ENCODE data around the gene MPPED2. TPM values are rescaled to one million over a fixed set of nuclear protein-coding genes. Genes with fewer than 3 reads are reported as not detected.

Gene MPPED2
- total and polyA plus RNA-seq, 10 of the 15 experiments (the other 5 are each of a cell fraction or from before 2014, with no cell fraction given) = not detected

DNA sequence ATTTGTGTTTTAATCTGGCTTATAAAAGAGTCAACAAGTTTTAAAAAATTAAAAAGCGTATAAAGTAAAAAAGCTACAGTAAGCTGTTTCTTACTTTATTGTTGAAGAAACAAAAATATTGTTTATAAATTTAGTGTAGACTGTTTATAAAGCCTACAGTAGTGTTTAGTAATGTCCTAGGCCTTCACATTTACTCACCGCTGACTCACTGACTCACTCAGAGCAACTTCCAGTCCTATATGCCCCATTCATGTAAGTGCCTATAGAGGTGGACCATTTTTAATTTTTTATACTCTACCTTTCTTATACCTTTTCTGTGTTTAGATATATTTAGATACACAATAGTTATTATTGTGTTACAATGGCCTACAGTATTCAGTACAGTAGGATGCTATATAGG is 12.2 kb downstream of the MPPED2 start:
- SMC1A ChIA-PET (ENCODE audit: uncharacterized antibody, unreplicated experiment) = no interaction called here
- BruUV-seq (replicated peaks) = no TSS peak
- no peak overlapping the region for H3K4me3 ChIP-seq
- DNase-seq (ENCODE audit: low read depth, low spot score) = no peak
- TF ChIP-seq, protein P1, sequence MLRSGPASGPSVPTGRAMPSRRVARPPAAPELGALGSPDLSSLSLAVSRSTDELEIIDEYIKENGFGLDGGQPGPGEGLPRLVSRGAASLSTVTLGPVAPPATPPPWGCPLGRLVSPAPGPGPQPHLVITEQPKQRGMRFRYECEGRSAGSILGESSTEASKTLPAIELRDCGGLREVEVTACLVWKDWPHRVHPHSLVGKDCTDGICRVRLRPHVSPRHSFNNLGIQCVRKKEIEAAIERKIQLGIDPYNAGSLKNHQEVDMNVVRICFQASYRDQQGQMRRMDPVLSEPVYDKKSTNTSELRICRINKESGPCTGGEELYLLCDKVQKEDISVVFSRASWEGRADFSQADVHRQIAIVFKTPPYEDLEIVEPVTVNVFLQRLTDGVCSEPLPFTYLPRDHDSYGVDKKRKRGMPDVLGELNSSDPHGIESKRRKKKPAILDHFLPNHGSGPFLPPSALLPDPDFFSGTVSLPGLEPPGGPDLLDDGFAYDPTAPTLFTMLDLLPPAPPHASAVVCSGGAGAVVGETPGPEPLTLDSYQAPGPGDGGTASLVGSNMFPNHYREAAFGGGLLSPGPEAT (IDR thresholded peaks at IDR 0.05; ENCODE audit: low read depth) = no peak
- TF ChIP-seq TCF12 (IDR thresholded peaks at IDR 0.05; ENCODE audit: low read depth, low read length) (no peak), PAX8 (IDR thresholded peaks at IDR 0.05) (no peak), BHLHE40 (IDR thresholded peaks at IDR 0.05; ENCODE audit: borderline replicate concordance in 1 of 2, low read depth in 2 of 2, low read length in 1 of 2) (no peak), JUND (IDR thresholded peaks at IDR 0.05; ENCODE audit: low read depth, low read length) (no peak), CBX3 (IDR thresholded peaks at IDR 0.05; ENCODE audit: borderline replicate concordance, low read depth) (no peak), DPF2 (IDR thresholded peaks at IDR 0.05) (no peak), MYC (IDR thresholded peaks at IDR 0.05; ENCODE audit: insufficient read depth, insufficient read length, insufficient replicate concordance, low read length, severe bottlenecking) (no peak), STAT3 (IDR thresholded peaks at IDR 0.05; ENCODE audit: low read depth, low read length) (no peak), SREBF2 (IDR thresholded peaks at IDR 0.05; ENCODE audit: low read length) (no peak), TCF7 (IDR thresholded peaks at IDR 0.05; ENCODE audit: borderline replicate concordance) (no peak), YY1 (IDR thresholded peaks at IDR 0.05; ENCODE audit: low read depth, low read length) (no peak)
- TF ChIP-seq, protein P2, sequence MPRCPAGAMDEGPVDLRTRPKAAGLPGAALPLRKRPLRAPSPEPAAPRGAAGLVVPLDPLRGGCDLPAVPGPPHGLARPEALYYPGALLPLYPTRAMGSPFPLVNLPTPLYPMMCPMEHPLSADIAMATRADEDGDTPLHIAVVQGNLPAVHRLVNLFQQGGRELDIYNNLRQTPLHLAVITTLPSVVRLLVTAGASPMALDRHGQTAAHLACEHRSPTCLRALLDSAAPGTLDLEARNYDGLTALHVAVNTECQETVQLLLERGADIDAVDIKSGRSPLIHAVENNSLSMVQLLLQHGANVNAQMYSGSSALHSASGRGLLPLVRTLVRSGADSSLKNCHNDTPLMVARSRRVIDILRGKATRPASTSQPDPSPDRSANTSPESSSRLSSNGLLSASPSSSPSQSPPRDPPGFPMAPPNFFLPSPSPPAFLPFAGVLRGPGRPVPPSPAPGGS (IDR thresholded peaks at IDR 0.05; ENCODE audit: borderline replicate concordance, insufficient read depth, low read depth, low read length, poor library complexity, severe bottlenecking) = no peak
- RAD21 ChIA-PET (ENCODE audit: unreplicated experiment) = no interaction called here
- H3K9ac ChIP-seq (ENCODE audit: control insufficient read depth, insufficient read depth, low read length) = no peak overlapping the region
- intact Hi-C loops (cut with micrococcal nuclease; ENCODE audit: unreplicated experiment) = no loop called here
- H3K27ac ChIP-seq (ENCODE audit: control insufficient read depth, insufficient read depth) = no peak overlapping the region
- 47% methylated on average over 2 of the region's 2 CpGs for WGBS (ENCODE audit: insufficient coverage, insufficient replicate concordance, low lambda C conversion rate, missing lambda C conversion rate)
- no peak overlapping the region for H3K4me2 ChIP-seq (ENCODE audit: control insufficient read depth, insufficient read depth)
- POLR2A ChIA-PET = no interaction called here
- no peaks in the 10 kb centered on the region for H3K79me2 ChIP-seq (ENCODE audit: control insufficient read depth, insufficient read depth, low read length)
- FAIRE-seq = no peak
- ATAC-seq = no peak
- no peak overlapping the region for H2AFZ ChIP-seq (ENCODE audit: control insufficient read depth, low read depth, low read length)
- no peaks in the 10 kb centered on the region; a peak in 1 of 4 replicates for H3K27me3 ChIP-seq (replicated peaks in 1 of 2; ENCODE audit: control insufficient read depth in 2 of 2, insufficient read depth in 2 of 2, low read length in 1 of 2)
- H4K20me1 ChIP-seq (ENCODE audit: control insufficient read depth, insufficient read depth) = no peaks in the 10 kb centered on the region
- CTCF ChIA-PET = interaction anchor here (1.0 to 1.3 kb wide), 2 partner anchors 10 to 24 kb away, joined by 3 read pairs; no protein-coding TSS in a partner anchor
- no peaks in the 10 kb centered on the region for H3K9me3 ChIP-seq (replicated peaks; ENCODE audit: control insufficient read depth, insufficient read depth, low read length)
- in situ Hi-C loops (cut with MboI) = no loop called here
- no peaks in the 10 kb centered on the region for H3K36me3 ChIP-seq (ENCODE audit: control insufficient read depth in 2 of 2, insufficient read depth in 2 of 2, low read length in 1 of 2)
- H3K4me1 ChIP-seq (ENCODE audit: control insufficient read depth, insufficient read depth, low read length) = no peaks in the 10 kb centered on the region

All from GM12878 (cell line).